ENCODE data around the gene EPHA2. TPM values are rescaled to one million over a fixed set of nuclear protein-coding genes. Genes with fewer than 3 reads are reported as not detected.
"Not testable (repeated sequence)": the region's sequence is repeated elsewhere in the genome, so short reads cannot be mapped to it uniquely, and the experiment has no call there.

The EPHA2 gene
- total RNA-seq, 1 donor from 2014 or later: 17.6 TPM

DNA sequence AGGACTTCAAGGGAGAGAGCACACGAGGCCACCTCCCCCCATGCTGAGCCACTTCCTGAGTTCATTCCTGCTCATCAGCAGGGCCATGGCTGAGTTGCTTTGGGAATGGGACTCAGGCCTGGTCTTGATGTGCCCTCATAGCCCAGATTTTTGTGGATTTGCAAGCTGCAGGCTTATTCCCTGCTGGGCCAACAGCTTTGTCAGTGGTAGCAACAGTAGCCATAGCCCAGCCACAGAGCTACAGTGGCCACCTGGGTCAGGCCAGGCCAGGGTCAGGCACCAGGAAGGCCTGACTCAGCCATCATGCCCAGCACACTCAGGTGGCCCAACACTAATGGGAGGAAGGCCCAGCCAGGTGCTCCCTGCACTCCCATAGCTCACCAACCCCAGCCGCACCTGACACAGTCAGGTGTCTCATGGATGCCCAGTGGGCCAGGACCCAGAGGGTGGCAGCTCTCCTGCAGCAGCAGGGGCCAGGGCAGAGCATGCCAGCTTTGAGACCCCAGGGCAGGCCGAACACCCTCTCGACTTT is 33.5 kb downstream of the EPHA2 start:
- no peak for DNase-seq (ENCODE audit: low spot score)

- no peak for DNase-seq (ENCODE audit: low spot score)
Observed at GRCh38 chr1:16120940-16121410, 34.9 kb downstream of the EPHA2 start.

GRCh38 chr1:16120407-16120806 is 35.5 kb downstream of the EPHA2 start:
- DNase-seq (ENCODE audit: low spot score): no peak

DNA sequence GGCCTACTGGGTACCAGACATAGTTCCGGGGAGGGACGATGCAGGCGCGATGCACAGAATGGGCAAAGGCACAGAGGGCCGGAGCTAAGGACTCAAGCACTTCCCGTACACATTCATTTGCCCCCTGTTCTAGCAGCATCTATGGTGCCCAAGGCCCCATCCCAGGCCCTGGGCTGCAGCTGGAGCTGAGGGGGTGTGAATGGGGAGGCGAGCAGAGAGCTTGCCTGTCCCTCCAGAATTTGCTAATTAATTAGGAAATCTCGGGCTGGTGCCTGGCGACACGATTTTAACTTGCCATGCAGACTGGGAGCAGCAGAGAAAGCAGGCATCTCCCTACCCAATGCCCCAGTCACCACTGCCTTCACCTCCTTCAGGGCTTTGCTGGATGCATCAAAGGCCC is 35.9 kb downstream of the EPHA2 start:
- DNase-seq (ENCODE audit: low spot score): no peak

DNA sequence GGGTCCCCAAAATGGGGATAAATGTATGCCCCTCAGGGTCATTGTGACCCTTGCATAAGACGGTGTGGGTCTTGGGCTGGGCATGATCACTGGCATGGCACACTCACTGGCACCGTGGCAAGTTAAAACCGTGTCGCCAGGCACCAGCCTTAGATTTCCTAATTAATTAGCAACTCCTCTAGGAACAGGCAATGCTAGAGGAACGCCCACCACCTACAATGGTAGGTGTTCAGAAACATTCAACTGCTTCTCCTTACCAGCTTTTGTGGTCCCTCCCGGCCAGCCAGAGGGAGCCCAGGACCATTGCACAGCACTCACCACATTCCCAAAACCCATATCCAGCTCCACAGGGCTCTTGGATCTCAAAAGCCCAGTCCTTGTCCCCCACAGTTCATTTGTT is 36.4 kb downstream of the EPHA2 start:
- no peak for DNase-seq (ENCODE audit: low spot score)

GRCh38 chr1:16118706-16119105 is 37.2 kb downstream of the EPHA2 start:
- DNase-seq (ENCODE audit: low spot score): no peak

DNA sequence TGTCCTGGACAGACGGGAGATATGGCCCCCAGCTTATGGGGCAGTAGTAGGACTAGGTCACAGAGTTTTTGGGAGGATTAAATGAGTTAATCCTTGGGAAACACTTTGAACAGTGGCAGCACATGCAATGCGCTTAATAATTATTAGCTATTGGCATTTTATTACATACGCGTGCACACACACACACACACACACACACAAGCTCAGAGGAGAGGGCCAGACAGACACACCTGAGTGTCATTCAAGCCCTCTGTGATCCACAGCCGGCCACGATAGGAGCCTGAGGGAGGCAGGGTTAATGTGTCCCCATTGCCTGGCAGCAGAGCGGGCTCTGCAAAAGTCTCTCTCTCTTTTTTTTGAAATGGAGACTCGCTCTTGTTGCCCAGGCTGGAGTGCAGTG is 37.9 kb downstream of the EPHA2 start:
- DNase-seq (ENCODE audit: low spot score): no peak

DNA sequence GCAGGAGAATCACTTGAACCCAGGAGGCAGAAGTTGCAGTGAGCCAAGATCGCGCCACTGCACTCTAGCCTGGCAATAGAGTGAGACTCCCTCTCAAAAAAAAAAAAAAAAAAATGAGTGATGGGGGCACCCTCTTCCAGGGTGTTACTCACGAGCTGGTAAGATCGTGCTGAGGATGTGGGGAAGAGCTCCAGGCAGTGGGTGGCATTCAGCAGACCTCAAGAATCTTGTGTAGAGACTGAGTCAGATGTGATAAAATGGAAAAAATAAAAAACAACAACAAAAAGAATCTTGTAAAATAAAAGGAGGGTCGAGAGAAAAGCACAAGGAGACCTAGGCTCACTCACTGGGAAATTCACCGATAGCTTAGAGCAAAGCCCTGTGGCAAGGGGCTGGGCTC is 38.5 kb downstream of the EPHA2 start:
- DNase-seq (ENCODE audit: low spot score): no peak

GRCh38 chr1:16116625-16117024 is 39.2 kb downstream of the EPHA2 start:
- no peak for DNase-seq (ENCODE audit: low spot score)

DNA sequence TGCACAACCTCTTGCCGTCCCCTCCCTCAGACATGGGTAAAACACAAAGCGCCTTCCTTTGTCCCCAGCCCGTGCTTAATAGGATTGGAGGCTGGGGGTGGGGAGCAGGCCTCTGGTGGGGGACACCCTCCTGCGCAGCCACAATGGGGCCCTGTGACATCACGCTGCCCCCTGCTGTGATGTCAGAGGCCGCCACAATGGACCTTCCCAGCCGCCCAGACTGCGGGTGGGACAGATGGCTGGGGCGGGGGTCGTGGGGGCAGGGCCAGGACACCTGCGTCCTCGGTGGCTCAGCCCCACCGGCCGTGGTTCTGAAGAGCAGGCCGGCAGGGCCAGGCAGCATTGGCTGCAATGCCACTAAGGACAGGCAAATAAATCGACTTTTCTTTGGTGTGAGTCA is 39.9 kb downstream of the EPHA2 start:
- no peak for DNase-seq (ENCODE audit: low spot score)

DNA sequence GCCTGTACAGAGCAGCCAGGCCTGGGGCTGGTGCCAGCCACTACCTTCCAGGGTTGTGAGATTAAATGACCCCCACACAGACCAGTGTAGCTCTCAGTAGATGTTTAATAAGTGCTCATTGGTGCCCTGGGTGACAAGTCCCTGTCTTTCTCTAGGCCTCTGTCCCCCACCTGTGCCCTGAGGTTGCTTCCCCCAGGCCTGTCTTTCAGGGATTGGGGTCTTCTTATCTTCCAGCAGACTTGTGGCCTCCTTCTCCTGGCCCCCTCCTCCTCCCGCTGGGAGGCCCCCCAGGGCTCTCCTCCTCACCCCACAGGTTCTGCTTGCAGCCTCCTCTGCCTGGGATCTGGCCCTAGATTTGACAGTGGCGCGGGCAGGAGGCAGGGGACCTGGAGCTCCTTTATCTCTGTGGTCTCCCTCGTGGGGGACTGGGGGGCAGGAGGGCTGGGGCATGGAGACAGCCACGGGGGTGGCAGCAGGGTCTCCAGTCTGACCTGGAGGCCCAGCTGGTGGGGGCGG is 40.3 kb downstream of the EPHA2 start:
- no peak for DNase-seq (ENCODE audit: low spot score)

DNA sequence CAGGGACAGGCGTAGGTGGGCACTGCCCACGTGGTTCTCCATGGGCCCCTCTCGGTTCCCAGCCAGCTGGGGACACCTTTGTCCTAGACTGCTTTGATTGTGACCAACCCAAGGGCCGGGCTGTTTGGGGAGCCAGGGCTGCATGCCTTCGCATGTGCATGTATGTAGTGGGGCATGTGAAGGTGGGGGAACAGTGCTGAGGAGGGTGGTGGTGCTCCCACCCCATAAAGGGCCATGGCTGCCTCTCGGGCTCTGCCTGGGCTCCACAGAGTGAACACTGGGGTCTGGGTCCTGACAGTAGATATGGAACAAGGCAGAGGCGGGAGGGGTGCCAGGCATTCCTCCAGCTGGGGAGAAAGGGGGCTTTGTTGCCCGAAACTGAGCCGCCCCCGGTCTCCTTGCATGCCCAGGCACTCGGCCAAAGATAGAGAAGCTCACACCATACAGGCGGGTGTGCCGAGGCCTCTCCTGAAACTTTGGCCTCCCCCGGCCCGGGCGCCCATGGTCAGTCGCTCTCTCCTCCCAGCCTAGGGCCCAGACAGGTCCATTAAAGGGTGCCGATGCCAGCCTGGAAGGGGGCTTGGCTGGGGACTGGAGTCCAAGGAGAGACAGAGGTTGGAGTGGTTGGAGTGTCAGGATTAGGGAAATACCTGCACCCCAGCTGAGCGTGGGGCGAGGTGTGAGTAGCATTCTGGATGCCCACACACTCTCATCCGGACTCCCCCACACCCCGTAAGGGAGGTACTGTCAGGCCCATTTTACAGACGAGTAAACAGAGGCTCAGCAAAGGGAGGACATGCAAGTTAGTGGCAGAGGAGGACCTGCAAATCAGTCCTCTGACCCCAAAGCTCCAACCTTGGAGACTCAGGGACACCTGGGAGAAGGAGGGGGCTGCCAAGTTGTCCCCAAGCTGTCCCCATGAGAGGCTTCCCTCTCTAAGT is 41.1 kb downstream of the EPHA2 start:
- no peak for DNase-seq (ENCODE audit: low spot score)

- DNase-seq (ENCODE audit: low spot score): no peak
Observed at GRCh38 chr1:16112596-16113555, 43.0 kb downstream of the EPHA2 start.

GRCh38 chr1:16111771-16112595 is 43.9 kb downstream of the EPHA2 start:
- DNase-seq (ENCODE audit: low spot score): no peak

DNA sequence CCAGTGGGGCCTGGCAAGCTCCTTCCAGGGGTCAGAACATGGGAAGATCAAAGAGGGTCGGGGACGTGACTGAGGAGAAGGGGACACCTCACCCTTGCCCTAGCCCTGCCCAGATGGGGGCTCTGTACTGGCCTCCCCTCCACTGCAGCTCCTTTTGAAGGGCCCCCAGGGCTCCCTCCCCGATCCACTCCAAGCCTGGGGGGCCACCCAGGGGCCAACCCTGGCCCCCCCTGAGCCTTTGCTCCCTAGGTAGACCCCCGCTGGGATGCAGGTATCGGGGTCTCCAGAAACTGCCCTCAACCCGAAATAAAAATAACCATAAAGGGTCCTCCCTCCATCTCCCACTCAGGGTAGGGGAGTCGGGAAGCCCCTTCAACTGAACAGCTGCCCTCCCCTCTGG is 45.0 kb downstream of the EPHA2 start:
- DNase-seq (ENCODE audit: low spot score): no peak

GRCh38 chr1:16110456-16110855 is 45.4 kb downstream of the EPHA2 start:
- DNase-seq (ENCODE audit: low spot score): no peak

DNA sequence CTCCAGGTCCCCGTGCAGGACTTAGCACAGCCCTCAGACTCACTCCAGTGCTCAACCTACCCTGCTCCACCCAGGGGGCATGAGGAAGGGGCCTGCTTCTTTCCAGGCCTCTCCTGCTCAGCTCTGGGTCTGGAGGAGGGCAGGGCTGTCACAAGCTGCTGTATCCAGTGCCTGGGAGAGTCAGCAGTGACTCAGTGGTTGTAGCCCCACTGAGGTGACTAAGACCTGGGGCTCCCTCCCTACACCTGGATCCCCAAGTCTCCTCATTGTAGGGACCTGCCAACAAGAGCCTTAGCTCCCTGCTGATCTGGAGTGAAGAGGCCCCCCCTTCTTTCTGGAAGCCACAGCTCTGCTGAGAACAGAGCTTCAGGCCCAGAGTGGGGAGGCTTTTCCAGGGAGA is 46.3 kb downstream of the EPHA2 start:
- DNase-seq (ENCODE audit: low spot score): no peak

DNA sequence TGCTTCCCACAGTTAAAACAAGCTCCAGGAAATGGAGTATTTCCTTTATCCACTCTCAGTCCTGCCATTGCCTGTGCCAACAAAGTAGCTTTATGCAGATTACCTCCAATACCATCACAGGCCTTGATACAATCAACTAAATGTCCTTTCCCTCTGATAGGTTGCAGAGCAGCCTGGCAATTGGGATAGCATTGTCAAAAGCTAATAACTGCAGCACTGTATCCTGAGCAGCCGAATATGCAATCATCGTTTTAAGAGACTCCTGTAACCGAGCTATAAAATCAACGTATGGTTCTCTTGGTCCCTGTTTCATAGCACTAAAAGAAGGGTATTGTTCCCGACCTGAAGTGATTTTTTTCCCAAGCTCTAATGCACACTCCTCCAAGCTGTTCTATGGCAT is 48.8 kb downstream of the EPHA2 start:
- DNase-seq (ENCODE audit: low spot score): not testable (repeated sequence)

GRCh38 chr1:16101623-16102022 is 54.2 kb downstream of the EPHA2 start:
- no peak for DNase-seq (ENCODE audit: low spot score)

- DNase-seq (ENCODE audit: low spot score): no peak
Observed at GRCh38 chr1:16099412-16099811, 56.5 kb downstream of the EPHA2 start.

GRCh38 chr1:16095447-16095846 is 60.4 kb downstream of the EPHA2 start:
- no peak for DNase-seq (ENCODE audit: low spot score)

Data from mesenteric fat pad (tissue), 1 donor.